ENCODE results near the gene DOK7.
A peak's percentile ranks its signal among the peaks of the same experiment; 100 is the strongest.
"Not testable (repeated sequence)": the region's sequence is repeated elsewhere in the genome, so short reads cannot be mapped to it uniquely, and the experiment has no call there.

DOK7 gene

GRCh38 chr4:3527101-3527913 lies 64.2 kb downstream of the DOK7 start:
- no peaks in the 10 kb centered on the region for H3K9me3 Mint-ChIP-seq
- peaks cover 98% of the 10 kb centered on the region for H3K36me3 Mint-ChIP-seq (ENCODE audit: low read depth)
- H3K4me3 Mint-ChIP-seq, result no peak overlapping the region
- H3K4me1 Mint-ChIP-seq (ENCODE audit: low read depth), result peaks cover 50% of the 10 kb centered on the region
- intact Hi-C loops (cut with micrococcal nuclease), result no loop called here
- H3K27me3 Mint-ChIP-seq, result no peaks in the 10 kb centered on the region
- H3K27ac Mint-ChIP-seq, result peak overlapping the region; percentile 62

- Mint-ChIP-seq H3K4me1 (ENCODE audit: low read depth) (peaks cover 55% of the 10 kb centered on the region), H3K27me3 (peaks cover 4% of the 10 kb centered on the region), H3K27ac (peak overlapping the region; percentile 32), H3K36me3 (ENCODE audit: low read depth) (peaks cover 90% of the 10 kb centered on the region), H3K4me3 (no peak overlapping the region), H3K9me3 (no peaks in the 10 kb centered on the region)
- intact Hi-C loops (cut with micrococcal nuclease), result no loop called here
Observed at GRCh38 chr4:3527914-3528876, 65.1 kb downstream of the DOK7 start.

DNA sequence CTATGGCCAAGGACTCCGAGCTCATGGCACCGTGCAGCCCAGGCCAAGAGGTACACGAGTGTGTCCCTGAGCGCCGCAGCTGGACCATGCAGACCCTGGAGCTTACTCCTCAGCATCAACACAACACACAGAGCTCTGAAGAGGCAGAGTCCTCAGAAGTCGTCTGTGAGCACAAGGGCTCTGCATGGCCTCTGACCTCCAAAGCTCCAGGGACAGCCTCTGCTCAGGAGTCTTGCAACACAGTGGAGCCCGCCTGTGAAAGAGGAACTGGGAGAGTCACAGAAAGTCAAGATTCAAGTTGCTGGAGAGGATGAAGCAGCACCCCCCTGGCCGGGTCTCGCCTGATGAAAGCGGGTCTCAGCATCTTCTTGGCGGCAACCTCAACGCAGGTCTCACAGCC lies 66.3 kb downstream of the DOK7 start:
- peaks cover 15% of the 10 kb centered on the region for H3K27me3 Mint-ChIP-seq
- no peaks in the 10 kb centered on the region for H3K9me3 Mint-ChIP-seq
- intact Hi-C loops (cut with micrococcal nuclease), result no loop called here
- peaks cover 55% of the 10 kb centered on the region for H3K4me1 Mint-ChIP-seq (ENCODE audit: low read depth)
- peak overlapping the region; percentile 100 for H3K4me3 Mint-ChIP-seq
- peak overlapping the region; percentile 94 for H3K27ac Mint-ChIP-seq
- H3K36me3 Mint-ChIP-seq (ENCODE audit: low read depth), result peaks cover 78% of the 10 kb centered on the region

DNA sequence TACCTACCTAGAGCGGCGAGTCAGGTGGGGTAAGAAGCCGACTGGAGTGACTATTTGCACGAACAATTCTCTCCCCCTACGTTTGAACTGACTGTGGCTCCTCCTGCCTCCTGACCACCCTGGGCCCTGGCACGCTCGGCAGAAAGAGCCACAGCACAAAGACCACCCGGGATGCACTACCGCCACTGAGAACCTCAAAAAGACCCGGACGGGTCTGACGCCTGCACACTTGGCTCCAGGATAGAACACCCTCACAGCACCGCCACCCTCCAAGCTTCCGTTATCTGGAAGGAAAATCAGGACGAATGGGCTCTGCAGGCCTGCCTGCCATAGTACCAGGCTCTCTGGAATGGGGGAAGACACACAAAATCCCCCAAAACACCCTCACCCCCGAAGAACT lies 66.9 kb downstream of the DOK7 start:
- peaks cover 55% of the 10 kb centered on the region for H3K4me1 Mint-ChIP-seq (ENCODE audit: low read depth)
- H3K27me3 Mint-ChIP-seq, result peaks cover 18% of the 10 kb centered on the region
- H3K27ac Mint-ChIP-seq, result peak overlapping the region; percentile 94
- intact Hi-C loops (cut with micrococcal nuclease), result loop anchor here (5.0 kb wide), 1 partner anchor 427 kb away; no protein-coding TSS in a partner anchor
- no peaks in the 10 kb centered on the region for H3K9me3 Mint-ChIP-seq
- H3K36me3 Mint-ChIP-seq (ENCODE audit: low read depth), result peaks cover 72% of the 10 kb centered on the region
- H3K4me3 Mint-ChIP-seq, result peak overlapping the region; percentile 100

DNA sequence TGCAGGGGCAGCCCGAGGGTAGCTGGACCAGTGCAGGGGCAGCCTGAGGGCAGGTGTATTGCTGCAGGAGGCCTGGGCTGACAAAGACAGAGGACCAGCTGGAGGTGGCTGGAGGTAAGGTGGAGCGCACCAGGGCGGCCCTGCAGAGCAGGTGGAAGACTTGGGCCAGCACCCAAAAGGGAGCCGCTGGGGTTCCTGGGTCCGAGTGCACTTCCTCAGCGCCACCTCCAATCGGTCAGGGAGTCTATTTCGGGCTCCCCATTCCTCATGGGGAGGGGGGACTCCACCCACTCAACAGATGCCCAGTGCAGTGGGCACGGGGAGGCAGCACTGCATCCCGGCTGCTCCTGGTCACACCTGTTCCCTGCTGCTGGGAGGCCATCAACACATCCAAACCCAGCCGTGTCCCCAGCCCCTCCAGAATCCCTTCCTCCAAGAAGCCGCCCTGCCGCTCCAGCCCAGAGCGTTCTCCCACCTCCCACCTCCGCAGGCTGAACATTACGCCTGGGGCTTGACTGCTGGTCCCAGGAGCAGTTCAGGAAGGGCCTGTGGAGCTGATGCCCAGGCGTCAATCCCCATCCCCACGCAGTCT lies 67.7 kb downstream of the DOK7 start:
- H3K4me1 Mint-ChIP-seq (ENCODE audit: low read depth), result peaks cover 55% of the 10 kb centered on the region
- H3K4me3 Mint-ChIP-seq, result peak overlapping the region; percentile 100
- H3K27me3 Mint-ChIP-seq, result peaks cover 25% of the 10 kb centered on the region
- intact Hi-C loops (cut with micrococcal nuclease), result loop anchor here (5.0 kb wide), 1 partner anchor 427 kb away; no protein-coding TSS in a partner anchor
- H3K9me3 Mint-ChIP-seq, result no peaks in the 10 kb centered on the region
- peak overlapping the region; percentile 94 for H3K27ac Mint-ChIP-seq
- H3K36me3 Mint-ChIP-seq (ENCODE audit: low read depth), result peaks cover 64% of the 10 kb centered on the region

DNA sequence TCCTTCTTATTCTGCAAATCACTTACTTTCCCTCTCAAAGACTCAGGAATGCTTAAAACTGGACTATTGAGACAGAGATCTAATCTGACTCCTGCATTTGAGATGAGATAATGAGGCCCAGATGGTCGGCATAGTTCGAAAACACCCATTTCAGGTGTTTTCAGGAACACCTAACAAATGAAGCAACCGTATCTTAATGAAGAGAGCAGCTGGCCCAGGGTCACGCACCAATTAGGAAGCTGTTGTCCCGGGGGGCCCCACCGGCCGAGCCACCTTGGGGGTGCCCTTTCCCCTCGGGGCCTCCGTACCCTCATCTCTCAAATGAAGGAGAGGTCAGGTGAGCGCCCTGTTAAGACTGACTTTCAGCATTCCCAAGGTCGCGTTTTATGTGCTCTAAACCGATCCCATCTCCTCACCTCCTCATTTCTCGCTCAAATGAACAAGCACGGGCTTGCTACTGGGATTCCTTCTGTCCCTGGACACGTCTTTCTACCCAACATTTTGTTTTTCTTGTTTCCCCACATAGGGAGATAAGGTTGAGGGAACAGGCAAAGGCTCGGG lies 68.3 kb downstream of the DOK7 start:
- H3K36me3 Mint-ChIP-seq (ENCODE audit: low read depth), result peaks cover 58% of the 10 kb centered on the region
- H3K9me3 Mint-ChIP-seq, result no peaks in the 10 kb centered on the region
- H3K4me1 Mint-ChIP-seq (ENCODE audit: low read depth), result peaks cover 55% of the 10 kb centered on the region
- H3K4me3 Mint-ChIP-seq, result peak overlapping the region; percentile 100
- intact Hi-C loops (cut with micrococcal nuclease), result loop anchor here (5.0 kb wide), 1 partner anchor 426 kb away; no protein-coding TSS in a partner anchor
- peak overlapping the region; percentile 94 for H3K27ac Mint-ChIP-seq
- H3K27me3 Mint-ChIP-seq, result peaks cover 28% of the 10 kb centered on the region

GRCh38 chr4:3531879-3532750 lies 69.0 kb downstream of the DOK7 start, which contains the start of gene LRPAP1:
Gene LRPAP1 (minus strand): TSS chr4:3532422. CDS start chr4:3532412, 10 bp downstream.
- Mint-ChIP-seq H3K9me3 (no peaks in the 10 kb centered on the region), H3K36me3 (ENCODE audit: low read depth) (peaks cover 51% of the 10 kb centered on the region), H3K4me3 (peak within 1 kb of the TSS; percentile 100), H3K27ac (peak within 1 kb of the TSS; percentile 94), H3K27me3 (peaks cover 28% of the 10 kb centered on the region), H3K4me1 (ENCODE audit: low read depth) (peaks cover 50% of the 10 kb centered on the region)
- intact Hi-C loops (cut with micrococcal nuclease), result loop anchor here (5.0 kb wide), 1 partner anchor 425 kb away; no protein-coding TSS in a partner anchor

DNA sequence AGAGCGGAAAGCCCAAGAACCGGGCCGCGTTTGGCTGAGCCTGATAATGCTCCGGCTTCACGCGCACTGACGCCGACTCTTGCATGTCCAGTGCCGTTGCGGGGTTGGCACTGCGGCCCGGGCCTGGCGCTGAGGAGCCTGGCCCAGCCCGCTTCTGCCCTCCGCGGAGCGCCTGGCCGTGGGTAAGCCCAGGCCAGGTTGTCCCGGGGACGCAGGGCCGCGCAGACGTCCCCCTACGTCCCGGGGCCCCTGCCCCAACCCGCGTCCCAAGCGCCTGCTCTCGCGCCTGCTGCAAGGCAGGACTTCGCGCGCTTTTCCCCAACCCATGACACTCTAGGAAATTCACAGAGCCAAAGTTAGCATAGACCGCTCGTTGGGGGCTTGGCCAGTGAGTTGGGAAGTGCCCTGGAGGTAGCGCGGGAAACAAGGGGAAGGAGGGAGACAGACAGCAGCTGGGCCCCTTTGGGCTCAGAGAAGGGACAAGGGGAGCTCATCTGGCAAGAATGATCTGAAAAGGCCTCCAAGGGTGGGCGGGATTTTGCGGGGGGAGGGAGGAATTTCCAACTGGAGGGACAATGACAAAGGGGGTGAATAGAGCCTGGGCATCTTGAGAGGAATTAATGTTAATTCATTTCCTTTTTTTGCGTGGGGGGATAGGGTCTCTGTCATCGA lies 69.8 kb downstream of the DOK7 start:
- peaks cover 28% of the 10 kb centered on the region for H3K27me3 Mint-ChIP-seq
- intact Hi-C loops (cut with micrococcal nuclease), result loop anchor here (5.0 kb wide), 1 partner anchor 424 kb away; no protein-coding TSS in a partner anchor
- no peak overlapping the region for H3K27ac Mint-ChIP-seq
- no peaks in the 10 kb centered on the region for H3K9me3 Mint-ChIP-seq
- H3K36me3 Mint-ChIP-seq (ENCODE audit: low read depth), result peaks cover 43% of the 10 kb centered on the region
- H3K4me3 Mint-ChIP-seq, result peak overlapping the region; percentile 100
- peaks cover 45% of the 10 kb centered on the region for H3K4me1 Mint-ChIP-seq (ENCODE audit: low read depth)

DNA sequence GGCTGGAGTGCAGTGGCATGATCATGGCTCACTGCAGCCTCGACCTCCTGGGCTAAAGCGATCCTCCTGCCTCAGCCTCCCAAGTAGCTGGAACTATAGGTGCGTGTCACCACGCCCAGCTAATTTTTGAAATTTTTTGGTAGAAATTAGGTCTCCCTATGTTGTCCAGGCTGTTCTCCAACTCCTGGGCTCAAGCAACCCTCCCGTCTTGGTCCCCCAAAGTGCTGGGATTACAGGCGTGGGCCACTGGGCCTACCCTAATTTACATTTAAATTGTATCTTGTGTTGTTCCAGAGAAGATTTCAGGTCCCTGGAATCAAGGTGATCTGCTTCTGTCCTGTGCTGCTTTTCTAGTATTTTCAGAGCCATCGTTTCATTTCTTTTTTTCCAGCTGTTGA lies 70.3 kb downstream of the DOK7 start:
- Mint-ChIP-seq H3K27ac (no peak overlapping the region), H3K4me1 (ENCODE audit: low read depth) (peaks cover 40% of the 10 kb centered on the region), H3K27me3 (peaks cover 28% of the 10 kb centered on the region), H3K36me3 (ENCODE audit: low read depth) (peaks cover 38% of the 10 kb centered on the region), H3K4me3 (no peak overlapping the region), H3K9me3 (no peaks in the 10 kb centered on the region)
- intact Hi-C loops (cut with micrococcal nuclease), result loop anchor here (5.0 kb wide), 1 partner anchor 424 kb away; no protein-coding TSS in a partner anchor

GRCh38 chr4:3535812-3536211 lies 72.7 kb downstream of the DOK7 start:
- H3K9me3 Mint-ChIP-seq; H3K4me3 Mint-ChIP-seq; intact Hi-C loops (cut with micrococcal nuclease); H3K27ac Mint-ChIP-seq: not testable (repeated sequence)
- peaks cover 32% of the 10 kb centered on the region for H3K27me3 Mint-ChIP-seq
- peaks cover 16% of the 10 kb centered on the region for H3K4me1 Mint-ChIP-seq (ENCODE audit: low read depth)
- peaks cover 15% of the 10 kb centered on the region for H3K36me3 Mint-ChIP-seq (ENCODE audit: low read depth)

GRCh38 chr4:3538906-3539305 lies 75.8 kb downstream of the DOK7 start:
- H3K4me3 Mint-ChIP-seq; intact Hi-C loops (cut with micrococcal nuclease); H3K9me3 Mint-ChIP-seq; H3K36me3 Mint-ChIP-seq (ENCODE audit: low read depth); H3K4me1 Mint-ChIP-seq (ENCODE audit: low read depth); H3K27ac Mint-ChIP-seq: not testable (repeated sequence)
- peaks cover 22% of the 10 kb centered on the region for H3K27me3 Mint-ChIP-seq

DNA sequence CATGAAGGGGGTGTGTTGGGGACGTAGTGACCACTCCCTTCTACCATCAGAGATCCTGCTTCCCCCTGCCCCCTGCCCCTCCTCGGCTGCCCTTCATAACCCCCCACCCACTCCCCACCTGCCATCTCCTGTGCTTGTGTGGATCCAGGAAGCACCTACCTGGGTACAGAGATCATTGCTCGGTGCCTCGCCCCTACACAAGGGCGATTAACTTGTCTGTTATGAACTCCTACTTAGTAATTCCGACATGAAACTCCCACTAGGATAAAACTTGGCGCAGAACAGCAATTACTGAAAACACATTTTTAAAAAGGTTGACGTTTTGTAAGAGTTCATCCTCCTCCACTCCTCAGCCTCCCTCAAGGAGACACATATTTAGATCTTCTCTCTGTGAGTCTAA lies 80.3 kb downstream of the DOK7 start:
- intact Hi-C loops (cut with micrococcal nuclease); H3K27me3 Mint-ChIP-seq; H3K27ac Mint-ChIP-seq; H3K4me1 Mint-ChIP-seq (ENCODE audit: low read depth); H3K36me3 Mint-ChIP-seq (ENCODE audit: low read depth); H3K4me3 Mint-ChIP-seq; H3K9me3 Mint-ChIP-seq: not testable (repeated sequence)
